Middle frontal gyrus (tissue), 1 donor: ENCODE data around the gene FAF2.
"Not testable (repeated sequence)": the region's sequence is repeated elsewhere in the genome, so short reads cannot be mapped to it uniquely, and the experiment has no call there.

Experiments
- DNase-seq: peaks from one replicate; pipeline ENCODE4 v3.0.0-alpha.2; 2015; ENCODE audit warnings: low spot score; ENCODE audit errors: extremely low spot score

FAF2 gene

GRCh38 chr5:176447978-176448608 is at the start of gene FAF2:
Gene FAF2, plus strand, starts transcription at chr5:176448385. Its CDS starts 23 bp downstream, at chr5:176448408.
- DNase-seq = peak; percentile 90

- DNase-seq = no peak
These were observed 47.6 kb upstream of the FAF2 start for GRCh38 chr5:176400382-176401156.

- no peak for DNase-seq
These were observed 46.6 kb upstream of the FAF2 start for GRCh38 chr5:176401281-176402205.

GRCh38 chr5:176405656-176406435 is 42.3 kb upstream of the FAF2 start:
- no peak for DNase-seq

- no peak for DNase-seq
These were observed 41.6 kb upstream of the FAF2 start for GRCh38 chr5:176406436-176407052.

- no peak for DNase-seq
These were observed 40.5 kb upstream of the FAF2 start for GRCh38 chr5:176407456-176408251.

GRCh38 chr5:176408252-176408573 is 40.0 kb upstream of the FAF2 start:
- DNase-seq = not testable (repeated sequence)

- no peak for DNase-seq
These were observed 39.6 kb upstream of the FAF2 start for GRCh38 chr5:176408590-176408989.

GRCh38 chr5:176409765-176410164 is 38.4 kb upstream of the FAF2 start:
- no peak for DNase-seq

GRCh38 chr5:176410486-176411180 is 37.6 kb upstream of the FAF2 start:
- DNase-seq = no peak

GRCh38 chr5:176412517-176413254 is 35.5 kb upstream of the FAF2 start:
- no peak for DNase-seq

GRCh38 chr5:176413255-176413565 is 35.0 kb upstream of the FAF2 start:
- no peak for DNase-seq

- DNase-seq = no peak
These were observed 34.4 kb upstream of the FAF2 start for GRCh38 chr5:176413709-176414191.

- no peak for DNase-seq
These were observed 33.5 kb upstream of the FAF2 start for GRCh38 chr5:176414704-176415103.

GRCh38 chr5:176415240-176415951 is 32.8 kb upstream of the FAF2 start:
- DNase-seq = no peak

- peak; percentile 82 for DNase-seq
These were observed 31.9 kb upstream of the FAF2 start, which contains the start of gene CLTB for GRCh38 chr5:176415952-176416924. Gene CLTB, minus strand, starts transcription at chr5:176416539. Its CDS starts 176 bp downstream, at chr5:176416363.

- DNase-seq = no peak
These were observed 31.2 kb upstream of the FAF2 start for GRCh38 chr5:176416965-176417364.
